Measurements from ENCODE around the gene MIA. TPM values are rescaled to one million over a fixed set of nuclear protein-coding genes. Genes with fewer than 3 reads are reported as not detected.
"Not testable (repeated sequence)": the region's sequence is repeated elsewhere in the genome, so short reads cannot be mapped to it uniquely, and the experiment has no call there.

MIA gene
- total and polyA plus RNA-seq, 2 donors (not counting 1 experiment from before 2014, with no cell fraction given), result 0.37 to 5.7 TPM

- peak overlapping the region; percentile 56 for H3K4me2 ChIP-seq (replicated peaks; ENCODE audit: low read depth, low read length, poor library complexity, severe bottlenecking)
- peak; percentile 63 for TF ChIP-seq CTCF (IDR thresholded peaks at IDR 0.05)
- WGBS (ENCODE audit: insufficient coverage), result 38% methylated on average over 17 of the region's 36 CpGs
- H4K20me1 ChIP-seq (ENCODE audit: control insufficient read depth, insufficient read depth, low read length, poor library complexity, severe bottlenecking); H3K36me3 ChIP-seq (replicated peaks in 1 of 2; ENCODE audit: control extremely low read depth in 1 of 2, control insufficient read depth in 1 of 2, extremely low read depth in 1 of 2, insufficient read depth in 2 of 2, low read length in 1 of 2); H3K27me3 Mint-ChIP-seq; H3K27me3 ChIP-seq (replicated peaks in 1 of 4; ENCODE audit: control extremely low read depth in 1 of 4, control insufficient read depth in 3 of 4, insufficient read depth in 4 of 4, low read length in 3 of 4); H3K79me2 ChIP-seq (ENCODE audit: control insufficient read depth, insufficient read depth, low read length); H3K9me3 Mint-ChIP-seq (ENCODE audit: insufficient read depth); H3K27ac ChIP-seq (ENCODE audit: low read length in 2 of 2); H3K9me3 ChIP-seq (ENCODE audit: control extremely low read depth in 1 of 3, control insufficient read depth in 2 of 3, insufficient read depth in 1 of 3, low read length in 2 of 3): not testable (repeated sequence)
- H3K4me1 ChIP-seq (ENCODE audit: control insufficient read depth in 2 of 2, insufficient read depth in 2 of 2, low read length in 2 of 2), result peaks cover 14 to 33% of the 10 kb centered on the region in 2 donors
- H3K9ac ChIP-seq (ENCODE audit: low read length), result peak overlapping the region; percentile 59
- H3K4me3 ChIP-seq (ENCODE audit: control extremely low read depth in 1 of 5, extremely low read depth in 1 of 5, insufficient read depth in 1 of 5, low read depth in 2 of 5, low read length in 4 of 5), result peak overlapping the region in 4 of 5 experiments; percentile 14 to 61 (median 45)
- Mint-ChIP-seq H3K27ac (peak overlapping the region; percentile 83), H3K4me1 (peaks cover 29% of the 10 kb centered on the region), H3K4me3 (peak overlapping the region; percentile 92)
- ATAC-seq (ENCODE audit: low read depth) (peak; percentile 89), DNase-seq (peak; percentile 81)
- POLR2A ChIA-PET, result interaction anchor here (0.5 to 3.1 kb wide), 7 partner anchors 20 to 446 kb away, joined by 3 to 15 read pairs (median 5); partner anchors contain the start of genes COQ8B, EGLN2, HNRNPUL1 and ITPKC
- CTCF ChIA-PET, result interaction anchor here (0.6 to 3.8 kb wide), 27 partner anchors 7 to 495 kb away, joined by 3 to 117 read pairs (median 5); partner anchors contain the start of genes ACTMAP, COQ8B, EGLN2 and ITPKC
- H2AFZ ChIP-seq (ENCODE audit: insufficient read depth, low read depth, low read length, poor library complexity, severe bottlenecking), result peak overlapping the region; percentile 82
- intact Hi-C loops (cut with micrococcal nuclease), result loop anchor here (1.0 to 5.0 kb wide), 3 partner anchors 41 to 155 kb away; partner anchors contain the start of genes ACTMAP, MIA, RAB4B and SNRPA
Observed at GRCh38 chr19:40818480-40819399, 43.4 kb downstream of the MIA start.
